ENCODE data around the gene PLA1A. TPM values are rescaled to one million over a fixed set of nuclear protein-coding genes. Genes with fewer than 3 reads are reported as not detected.
A peak's percentile ranks its signal among the peaks of the same experiment; 100 is the strongest.
"Not testable (repeated sequence)": the region's sequence is repeated elsewhere in the genome, so short reads cannot be mapped to it uniquely, and the experiment has no call there.

Gene PLA1A
- total RNA-seq, 4 donors from 2014 or later = 3.3 to 12.8 (median 7.3) TPM

GRCh38 chr3:119672776-119673175, 75.1 kb downstream of the PLA1A start:
- DNase-seq (ENCODE audit: low spot score) (no peak), ATAC-seq (ENCODE audit: low FRiP score) (no peak)
- TF ChIP-seq, protein P1, sequence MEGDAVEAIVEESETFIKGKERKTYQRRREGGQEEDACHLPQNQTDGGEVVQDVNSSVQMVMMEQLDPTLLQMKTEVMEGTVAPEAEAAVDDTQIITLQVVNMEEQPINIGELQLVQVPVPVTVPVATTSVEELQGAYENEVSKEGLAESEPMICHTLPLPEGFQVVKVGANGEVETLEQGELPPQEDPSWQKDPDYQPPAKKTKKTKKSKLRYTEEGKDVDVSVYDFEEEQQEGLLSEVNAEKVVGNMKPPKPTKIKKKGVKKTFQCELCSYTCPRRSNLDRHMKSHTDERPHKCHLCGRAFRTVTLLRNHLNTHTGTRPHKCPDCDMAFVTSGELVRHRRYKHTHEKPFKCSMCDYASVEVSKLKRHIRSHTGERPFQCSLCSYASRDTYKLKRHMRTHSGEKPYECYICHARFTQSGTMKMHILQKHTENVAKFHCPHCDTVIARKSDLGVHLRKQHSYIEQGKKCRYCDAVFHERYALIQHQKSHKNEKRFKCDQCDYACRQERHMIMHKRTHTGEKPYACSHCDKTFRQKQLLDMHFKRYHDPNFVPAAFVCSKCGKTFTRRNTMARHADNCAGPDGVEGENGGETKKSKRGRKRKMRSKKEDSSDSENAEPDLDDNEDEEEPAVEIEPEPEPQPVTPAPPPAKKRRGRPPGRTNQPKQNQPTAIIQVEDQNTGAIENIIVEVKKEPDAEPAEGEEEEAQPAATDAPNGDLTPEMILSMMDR (IDR thresholded peaks at IDR 0.05) = no peak

DNA sequence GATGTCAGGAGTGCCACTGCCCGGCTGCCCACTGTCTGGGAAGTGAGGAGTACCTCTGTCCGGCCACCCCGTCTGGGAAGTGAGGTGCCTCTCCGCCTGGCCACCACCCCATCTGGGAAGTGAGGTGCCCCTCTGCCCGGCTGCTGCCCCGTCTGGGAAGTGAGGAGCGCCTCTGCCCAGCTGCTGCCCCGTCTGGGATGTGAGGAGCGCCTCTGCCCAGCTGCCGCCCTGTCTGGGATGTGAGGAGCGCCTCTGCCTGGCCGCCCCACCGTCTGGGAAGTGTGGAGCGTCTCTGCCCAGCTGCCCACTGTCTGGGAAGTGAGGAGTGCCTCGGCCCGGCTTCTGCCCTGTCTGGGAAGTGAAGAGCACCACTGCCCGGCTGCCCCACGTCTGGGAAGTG, 76.2 kb downstream of the PLA1A start:
- ATAC-seq (ENCODE audit: low FRiP score) = no peak
- TF ChIP-seq, protein P1 (IDR thresholded peaks at IDR 0.05) = no peak
- DNase-seq (ENCODE audit: low spot score) = no peak

DNA sequence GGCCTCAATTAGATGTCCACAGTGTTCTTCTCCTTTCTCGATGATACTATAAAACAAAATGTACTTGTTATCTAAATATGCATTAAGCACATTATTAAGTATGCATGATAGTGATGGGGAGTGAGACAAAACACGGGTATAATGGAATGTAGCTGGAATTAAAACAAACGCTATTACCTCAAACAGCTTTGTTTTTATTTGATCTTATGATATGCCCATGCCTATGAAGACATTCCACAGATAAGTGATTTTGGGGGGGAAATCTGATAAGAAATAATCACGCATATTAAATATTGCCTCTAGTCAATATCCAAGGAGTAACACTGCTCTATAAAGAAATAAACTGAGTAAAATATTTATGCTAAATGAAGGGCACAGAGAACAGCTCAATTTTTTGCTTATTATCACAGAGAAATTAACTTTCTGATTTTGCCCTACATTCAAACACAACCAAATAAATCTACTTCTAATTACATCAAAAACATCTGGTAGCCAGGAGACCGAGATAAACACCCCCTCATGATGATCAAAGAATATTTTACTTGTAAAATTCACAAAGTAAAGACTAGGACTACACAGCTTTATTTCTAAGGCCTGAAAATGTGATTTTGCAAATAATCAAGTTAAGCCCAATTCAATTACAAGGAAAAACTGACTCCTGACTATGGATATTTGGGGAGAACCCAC, 77.6 kb downstream of the PLA1A start:
- no peak for DNase-seq (ENCODE audit: low spot score)
- no peak for ATAC-seq (ENCODE audit: low FRiP score)
- TF ChIP-seq, protein P1 (IDR thresholded peaks at IDR 0.05) = no peak

GRCh38 chr3:119676020-119676419, 78.3 kb downstream of the PLA1A start:
- DNase-seq (ENCODE audit: low spot score) (no peak), ATAC-seq (ENCODE audit: low FRiP score) (no peak)
- TF ChIP-seq, protein P1 (IDR thresholded peaks at IDR 0.05) = no peak

DNA sequence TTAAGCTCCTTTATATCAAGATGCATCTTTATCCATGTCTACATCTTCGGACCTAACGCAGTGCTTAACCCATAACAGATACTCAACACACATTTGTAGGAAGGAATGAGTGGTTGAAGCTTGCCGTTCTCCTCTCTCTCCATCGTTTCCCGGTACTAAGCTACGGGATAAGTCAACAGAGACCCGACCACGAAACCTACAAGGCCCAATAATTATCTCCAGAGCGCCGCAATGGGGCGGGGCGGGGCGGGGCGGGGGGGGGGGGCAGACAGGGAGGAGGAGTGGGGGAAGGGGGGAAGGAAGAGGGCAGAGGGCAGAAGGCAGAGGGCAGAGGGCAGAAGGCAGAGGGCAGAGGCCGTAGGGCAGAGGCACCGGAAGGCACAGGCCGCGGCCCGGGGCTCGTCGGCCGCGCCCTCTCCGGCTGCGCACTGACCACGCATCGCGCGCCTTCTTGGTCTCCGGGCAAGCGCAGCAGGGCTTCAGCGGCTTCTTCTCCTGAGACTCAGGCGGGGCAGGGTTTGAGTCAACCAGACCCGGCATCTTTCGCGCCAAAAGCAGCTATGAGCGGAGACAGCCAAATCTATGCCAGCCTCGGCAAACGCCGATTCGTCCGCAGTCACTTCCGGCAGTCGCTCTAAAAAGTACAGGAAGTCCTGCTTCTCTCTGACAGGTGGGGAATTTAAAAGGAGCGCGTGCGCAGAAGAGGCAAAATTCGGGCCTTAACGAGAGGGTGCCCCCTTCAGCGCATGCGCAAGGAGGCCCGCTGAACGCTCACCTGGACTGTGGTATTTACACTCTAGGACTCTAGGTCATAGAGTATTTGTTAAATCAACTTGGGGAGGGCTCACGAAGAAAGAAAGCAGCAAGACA, 79.3 kb downstream of the PLA1A start, which contains the start of gene COX17:
COX17 (minus strand) TSS at position 636 of the 870 bp plus-strand sequence; CDS start at position 540, 96 bp downstream.
- TF ChIP-seq, protein P1 (IDR thresholded peaks at IDR 0.05) = no peak
- DNase-seq (ENCODE audit: low spot score) = peak; percentile 84
- ATAC-seq (ENCODE audit: low FRiP score) = peak; percentile 95

DNA sequence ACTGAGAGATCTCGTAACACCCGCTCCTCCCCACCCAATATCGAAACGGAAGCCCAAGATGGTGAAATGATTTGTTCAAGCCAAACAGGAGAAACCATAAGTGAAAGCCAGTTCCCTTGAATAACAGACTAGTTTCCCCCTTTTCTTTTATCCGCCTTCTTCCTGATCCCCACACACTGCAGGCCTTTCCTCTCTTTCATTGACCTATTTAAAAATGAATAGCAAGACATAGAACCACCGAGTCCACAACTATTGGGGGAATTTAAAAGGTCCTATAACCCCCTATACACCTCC, 79.9 kb downstream of the PLA1A start:
- ATAC-seq (ENCODE audit: low FRiP score) (no peak), DNase-seq (ENCODE audit: low spot score) (no peak)
- TF ChIP-seq, protein P1 (IDR thresholded peaks at IDR 0.05) = no peak

DNA sequence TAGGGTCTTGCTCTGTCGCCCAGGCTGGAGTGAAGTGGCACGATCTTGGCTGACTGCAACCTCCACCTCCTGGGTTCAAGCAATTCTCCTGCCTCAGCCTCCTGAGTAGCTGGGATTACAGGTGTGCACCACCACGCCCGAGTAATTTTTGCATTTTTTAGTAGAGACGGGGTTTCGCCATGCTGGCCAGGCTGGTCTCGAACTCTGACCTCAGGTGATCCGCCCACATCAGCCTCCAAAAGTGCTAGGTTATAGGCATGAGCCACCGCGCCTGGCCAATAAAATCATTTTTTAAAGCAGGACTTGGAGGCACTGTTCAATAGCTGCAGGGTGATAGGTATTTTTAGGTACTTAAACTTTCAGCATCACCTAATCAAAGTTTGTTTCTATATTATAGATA, 80.5 kb downstream of the PLA1A start:
- not testable (repeated sequence) for ATAC-seq (ENCODE audit: low FRiP score); DNase-seq (ENCODE audit: low spot score)

Other genes starting within 250 kb of the PLA1A start
- gene TMEM39A, start 134.3 kb upstream of the PLA1A start, total RNA-seq = 10 to 100 TPM; 54.7 to 60.2 (median 56.9) TPM
- 10 to 100 TPM; 15.0 to 28.2 (median 17.7) TPM for gene POGLUT1, start 128.9 kb upstream of the PLA1A start, total RNA-seq
- gene TIMMDC1, start 99.3 kb upstream of the PLA1A start, total RNA-seq = 10 to 100 TPM; 23.7 to 55.5 (median 42.1) TPM
- under 1 TPM in 3 of 4 donors, not detected in 1; 0.50 to 0.96 (median 0.93) TPM for gene CD80, start 38.3 kb upstream of the PLA1A start, total RNA-seq
- 10 to 100 TPM in 2 of 4 donors, 1 to 10 TPM in 2; 7.4 to 19.9 (median 11.8) TPM for gene ADPRH, start 18.4 kb upstream of the PLA1A start, total RNA-seq
- 1 to 10 TPM; 1.3 to 7.1 (median 1.9) TPM for gene POPDC2, start 62.7 kb downstream of the PLA1A start, total RNA-seq
- 10 to 100 TPM; 22.1 to 45.7 (median 31.6) TPM for gene COX17, start 79.5 kb downstream of the PLA1A start, total RNA-seq
- gene CFAP91, start 105.1 kb downstream of the PLA1A start, total RNA-seq = 1 to 10 TPM; 2.2 to 4.7 (median 3.4) TPM
- gene NR1I2, start 184.2 kb downstream of the PLA1A start, total RNA-seq = under 1 TPM in 1 of 4 donors, not detected in 3; 0.38 TPM